ENCODE data around the gene MAP3K2. TPM values are rescaled to one million over a fixed set of nuclear protein-coding genes. Genes with fewer than 3 reads are reported as not detected.

Gene MAP3K2
- total RNA-seq, 1 experiment from 2014 or later: 54.8 TPM

GRCh38 chr2:127426501-127427354 lies 39.0 kb upstream of the MAP3K2 start:
- no TSS peak for BruUV-seq (replicated peaks)
- TF ChIP-seq EZH2 (IDR thresholded peaks at IDR 0.05; ENCODE audit: borderline replicate concordance, low read depth, low read length, poor library complexity, severe bottlenecking): no peak
- TF ChIP-seq CTCF (conservative IDR thresholded peaks at IDR 0.05; ENCODE audit: low read depth, low read length): no peak
- CTCF ChIA-PET: no interaction called here
- no peak overlapping the region for H3K27ac ChIP-seq (ENCODE audit: low read depth, low read length, poor library complexity, severe bottlenecking)
- H3K4me1 ChIP-seq (ENCODE audit: insufficient read depth, low read length, poor library complexity, severe bottlenecking): no peaks in the 10 kb centered on the region
- no peaks in the 10 kb centered on the region for H3K9me3 ChIP-seq (ENCODE audit: low read depth, low read length, poor library complexity, severe bottlenecking)
- no peak overlapping the region for H3K4me3 ChIP-seq (ENCODE audit: low read depth, low read length, poor library complexity, severe bottlenecking)
- no peaks in the 10 kb centered on the region for H3K27me3 ChIP-seq (replicated peaks; ENCODE audit: insufficient read depth, low read depth, low read length, poor library complexity)
- intact Hi-C loops (cut with micrococcal nuclease; ENCODE audit: unreplicated experiment): no loop called here
- DNase-seq (ENCODE audit: low spot score): no peak
- no peaks in the 10 kb centered on the region for H3K36me3 ChIP-seq (ENCODE audit: insufficient read depth, low read length, poor library complexity, severe bottlenecking)
- POLR2A ChIA-PET (ENCODE audit: low non-redundant PET): no interaction called here

- Histone ChIP-seq H3K9me3 (ENCODE audit: low read depth, low read length, poor library complexity, severe bottlenecking) (no peaks in the 10 kb centered on the region), H3K27me3 (replicated peaks; ENCODE audit: insufficient read depth, low read depth, low read length, poor library complexity) (no peaks in the 10 kb centered on the region), H3K4me3 (ENCODE audit: low read depth, low read length, poor library complexity, severe bottlenecking) (no peak overlapping the region), H3K27ac (ENCODE audit: low read depth, low read length, poor library complexity, severe bottlenecking) (no peak overlapping the region), H3K4me1 (ENCODE audit: insufficient read depth, low read length, poor library complexity, severe bottlenecking) (no peaks in the 10 kb centered on the region), H3K36me3 (ENCODE audit: insufficient read depth, low read length, poor library complexity, severe bottlenecking) (no peaks in the 10 kb centered on the region)
- CTCF ChIA-PET: no interaction called here
- DNase-seq (ENCODE audit: low spot score): no peak
- no TSS peak for BruUV-seq (replicated peaks)
- POLR2A ChIA-PET (ENCODE audit: low non-redundant PET): no interaction called here
- TF ChIP-seq EZH2 (IDR thresholded peaks at IDR 0.05; ENCODE audit: borderline replicate concordance, low read depth, low read length, poor library complexity, severe bottlenecking): no peak
- TF ChIP-seq CTCF (conservative IDR thresholded peaks at IDR 0.05; ENCODE audit: low read depth, low read length): no peak
- intact Hi-C loops (cut with micrococcal nuclease; ENCODE audit: unreplicated experiment): no loop called here
Observed at GRCh38 chr2:127425540-127426490, 38.0 kb upstream of the MAP3K2 start.

GRCh38 chr2:127424598-127425520 lies 37.1 kb upstream of the MAP3K2 start:
- Histone ChIP-seq H3K36me3 (ENCODE audit: insufficient read depth, low read length, poor library complexity, severe bottlenecking) (no peaks in the 10 kb centered on the region), H3K9me3 (ENCODE audit: low read depth, low read length, poor library complexity, severe bottlenecking) (no peaks in the 10 kb centered on the region), H3K4me1 (ENCODE audit: insufficient read depth, low read length, poor library complexity, severe bottlenecking) (no peaks in the 10 kb centered on the region), H3K27me3 (replicated peaks; ENCODE audit: insufficient read depth, low read depth, low read length, poor library complexity) (no peaks in the 10 kb centered on the region), H3K4me3 (ENCODE audit: low read depth, low read length, poor library complexity, severe bottlenecking) (no peak overlapping the region), H3K27ac (ENCODE audit: low read depth, low read length, poor library complexity, severe bottlenecking) (no peak overlapping the region)
- DNase-seq (ENCODE audit: low spot score): no peak
- TF ChIP-seq EZH2 (IDR thresholded peaks at IDR 0.05; ENCODE audit: borderline replicate concordance, low read depth, low read length, poor library complexity, severe bottlenecking) (no peak), CTCF (conservative IDR thresholded peaks at IDR 0.05; ENCODE audit: low read depth, low read length) (no peak)
- no TSS peak for BruUV-seq (replicated peaks)
- ChIA-PET POLR2A (ENCODE audit: low non-redundant PET) (no interaction called here), CTCF (interaction anchor here (0.7 to 1.0 kb wide), 2 partner anchors 91 to 426 kb away, joined by 3 to 4 read pairs; no protein-coding TSS in a partner anchor)
- intact Hi-C loops (cut with micrococcal nuclease; ENCODE audit: unreplicated experiment): no loop called here

All from A673 (cell line).